Mucosa of rectum (tissue), 2 donors: ENCODE data around the gene FUT7.

Experiments
- H3K27ac ChIP-seq, 2 donors: one replicate each; pipeline ENCODE4 v1.7.0; 2013; ENCODE audit warnings: inconsistent platforms in 2 of 2, low read depth in 2 of 2, low read length in 2 of 2
- H3K27me3 ChIP-seq, 2 donors: one replicate each; pipeline ENCODE4 v1.7.0; 2013; ENCODE audit warnings: low read length in 2 of 2; ENCODE audit not compliant: control insufficient read depth in 2 of 2, insufficient read depth in 2 of 2
- H3K36me3 ChIP-seq, 2 donors: one replicate each; pipeline ENCODE4 v1.7.0; 2013; ENCODE audit warnings: low read length in 2 of 2; ENCODE audit not compliant: control insufficient read depth in 2 of 2, insufficient read depth in 2 of 2
- H3K4me1 ChIP-seq, 2 donors: one replicate each; pipeline ENCODE4 v1.7.0; 2013; ENCODE audit warnings: low read length in 2 of 2, mild to moderate bottlenecking in 1 of 2; ENCODE audit not compliant: control insufficient read depth in 2 of 2, insufficient read depth in 2 of 2
- H3K4me3 ChIP-seq, 2 donors: one replicate each; pipeline ENCODE4 v1.7.0; 2013; ENCODE audit warnings: low read length in 2 of 2
- H3K9ac ChIP-seq, 2 donors: one replicate each; pipeline ENCODE4 v1.7.0; 2013; ENCODE audit warnings: low read length in 2 of 2, low read depth in 1 of 2, mild to moderate bottlenecking in 1 of 2
- H3K9me3 ChIP-seq, 2 donors: one replicate each; pipeline ENCODE4 v1.7.0; 2013; ENCODE audit warnings: low read length in 2 of 2; ENCODE audit not compliant: control insufficient read depth in 2 of 2
- donor health status: healthy.
- donor health status: Normal muscosa, but diverticular disease.

The FUT7 gene

GRCh38 chr9:136994180-136994887 is 37.6 kb downstream of the FUT7 start:
- H3K27me3 ChIP-seq, result no peaks in the 10 kb centered on the region
- no peaks in the 10 kb centered on the region for H3K9me3 ChIP-seq
- no peaks in the 10 kb centered on the region for H3K36me3 ChIP-seq
- H3K27ac ChIP-seq, result no peak overlapping the region
- peaks cover 30 to 31% of the 10 kb centered on the region in 2 donors for H3K4me1 ChIP-seq
- H3K4me3 ChIP-seq, result no peak overlapping the region
- H3K9ac ChIP-seq, result no peak overlapping the region

- H3K9ac ChIP-seq, result peak overlapping the region; percentile 29 to 61
- peak overlapping the region; percentile 89 to 92 for H3K27ac ChIP-seq
- H3K4me3 ChIP-seq, result peak overlapping the region; percentile 66 to 82
- H3K4me1 ChIP-seq, result peaks cover 25 to 29% of the 10 kb centered on the region in 2 donors
- no peaks in the 10 kb centered on the region for H3K9me3 ChIP-seq
- no peaks in the 10 kb centered on the region for H3K36me3 ChIP-seq
- H3K27me3 ChIP-seq, result no peaks in the 10 kb centered on the region
These were observed 39.0 kb downstream of the FUT7 start for GRCh38 chr9:136992819-136993369.

GRCh38 chr9:136991993-136992818 is 39.7 kb downstream of the FUT7 start, which contains the start of gene PAXX:
Gene PAXX (plus strand): TSS chr9:136992422. CDS start chr9:136992444, 22 bp downstream.
- H3K27me3 ChIP-seq, result no peaks in the 10 kb centered on the region
- H3K27ac ChIP-seq, result peak within 1 kb of the TSS; percentile 89 to 92
- H3K36me3 ChIP-seq, result no peaks in the 10 kb centered on the region
- H3K4me1 ChIP-seq, result peaks cover 21 to 24% of the 10 kb centered on the region in 2 donors
- H3K4me3 ChIP-seq, result peak within 1 kb of the TSS; percentile 66 to 82
- no peaks in the 10 kb centered on the region for H3K9me3 ChIP-seq
- H3K9ac ChIP-seq, result peak within 1 kb of the TSS; percentile 29 to 61

GRCh38 chr9:136990242-136990911 is 41.5 kb downstream of the FUT7 start:
- Histone ChIP-seq H3K27ac (no peak overlapping the region), H3K27me3 (peaks cover 0 to 6% of the 10 kb centered on the region in 2 donors)

GRCh38 chr9:136988872-136989271 is 43.0 kb downstream of the FUT7 start:
- Histone ChIP-seq H3K4me1 (peaks cover 7 to 11% of the 10 kb centered on the region in 2 donors), H3K27me3 (peaks cover 5 to 11% of the 10 kb centered on the region in 2 donors), H3K36me3 (no peaks in the 10 kb centered on the region), H3K27ac (no peak overlapping the region), H3K9ac (no peak overlapping the region), H3K9me3 (no peaks in the 10 kb centered on the region), H3K4me3 (no peak overlapping the region)

More at GRCh38 chr9:136990242-136990911, 41.5 kb downstream of the FUT7 start:
- Histone ChIP-seq H3K36me3 (no peaks in the 10 kb centered on the region), H3K9me3 (no peaks in the 10 kb centered on the region), H3K4me3 (no peak overlapping the region), H3K4me1 (peaks cover 7 to 11% of the 10 kb centered on the region in 2 donors), H3K9ac (no peak overlapping the region)

- Histone ChIP-seq H3K4me3 (no peak overlapping the region), H3K27ac (no peak overlapping the region), H3K9me3 (no peaks in the 10 kb centered on the region), H3K4me1 (no peaks in the 10 kb centered on the region), H3K9ac (no peak overlapping the region), H3K36me3 (no peaks in the 10 kb centered on the region), H3K27me3 (peaks cover 8 to 11% of the 10 kb centered on the region in 2 donors)
These were observed 46.0 kb downstream of the FUT7 start for GRCh38 chr9:136985853-136986252.

GRCh38 chr9:136985027-136985602 is 46.8 kb downstream of the FUT7 start:
- H3K4me3 ChIP-seq, result no peak overlapping the region
- no peak overlapping the region for H3K27ac ChIP-seq
- no peaks in the 10 kb centered on the region for H3K36me3 ChIP-seq
- H3K4me1 ChIP-seq, result no peaks in the 10 kb centered on the region
- no peak overlapping the region for H3K9ac ChIP-seq
- H3K9me3 ChIP-seq, result no peaks in the 10 kb centered on the region
- peaks cover 8 to 11% of the 10 kb centered on the region in 2 donors for H3K27me3 ChIP-seq

DNA sequence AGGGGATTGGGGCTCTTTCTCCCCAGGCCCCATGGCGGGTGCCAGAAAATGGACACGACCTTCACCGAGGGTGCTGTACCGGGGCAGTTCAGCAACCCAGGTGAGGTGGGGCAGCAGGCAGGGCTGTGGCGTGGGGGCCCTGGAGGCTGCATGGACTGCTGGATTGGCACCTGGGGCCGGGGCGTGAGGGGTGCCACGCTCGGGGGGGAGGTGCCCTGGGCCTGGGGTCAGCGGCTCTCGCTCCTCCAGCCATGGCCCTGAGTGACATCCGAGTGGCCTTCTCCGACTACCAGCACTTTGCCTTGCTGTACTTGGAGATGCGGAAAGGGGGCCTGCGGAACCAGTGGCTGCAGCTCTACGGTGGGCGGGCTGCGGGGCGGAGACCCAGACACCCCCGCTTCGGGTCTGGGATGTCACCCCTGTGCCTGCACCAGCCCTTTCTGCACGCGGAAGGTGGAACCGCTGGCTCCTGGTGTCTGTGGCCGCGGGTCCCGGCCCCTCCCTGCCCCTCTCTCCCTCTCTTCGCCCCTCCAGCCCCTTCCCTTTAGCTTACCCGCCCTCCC is 47.3 kb downstream of the FUT7 start:
- Histone ChIP-seq H3K9me3 (no peaks in the 10 kb centered on the region), H3K27ac (no peak overlapping the region), H3K4me1 (no peaks in the 10 kb centered on the region), H3K27me3 (peaks cover 8 to 11% of the 10 kb centered on the region in 2 donors), H3K9ac (no peak overlapping the region), H3K36me3 (no peaks in the 10 kb centered on the region), H3K4me3 (no peak overlapping the region)

- Histone ChIP-seq H3K9me3 (no peaks in the 10 kb centered on the region), H3K4me1 (no peaks in the 10 kb centered on the region), H3K27ac (no peak overlapping the region), H3K36me3 (no peaks in the 10 kb centered on the region), H3K27me3 (peaks cover 8 to 11% of the 10 kb centered on the region in 2 donors), H3K4me3 (no peak overlapping the region), H3K9ac (no peak overlapping the region)
These were observed 48.1 kb downstream of the FUT7 start for GRCh38 chr9:136983656-136984314.
